GM21825 (cell line): ENCODE data around the gene SEMA4G.

Experiments used
- ATAC-seq: cut with Tn5 transposase; IDR thresholded peaks from one replicate; pipeline ENCODE4 v1.9.1; 2021; ENCODE audit warnings: mild to moderate bottlenecking, moderate library complexity; ENCODE audit not compliant: unreplicated experiment

Gene SEMA4G, protein sequence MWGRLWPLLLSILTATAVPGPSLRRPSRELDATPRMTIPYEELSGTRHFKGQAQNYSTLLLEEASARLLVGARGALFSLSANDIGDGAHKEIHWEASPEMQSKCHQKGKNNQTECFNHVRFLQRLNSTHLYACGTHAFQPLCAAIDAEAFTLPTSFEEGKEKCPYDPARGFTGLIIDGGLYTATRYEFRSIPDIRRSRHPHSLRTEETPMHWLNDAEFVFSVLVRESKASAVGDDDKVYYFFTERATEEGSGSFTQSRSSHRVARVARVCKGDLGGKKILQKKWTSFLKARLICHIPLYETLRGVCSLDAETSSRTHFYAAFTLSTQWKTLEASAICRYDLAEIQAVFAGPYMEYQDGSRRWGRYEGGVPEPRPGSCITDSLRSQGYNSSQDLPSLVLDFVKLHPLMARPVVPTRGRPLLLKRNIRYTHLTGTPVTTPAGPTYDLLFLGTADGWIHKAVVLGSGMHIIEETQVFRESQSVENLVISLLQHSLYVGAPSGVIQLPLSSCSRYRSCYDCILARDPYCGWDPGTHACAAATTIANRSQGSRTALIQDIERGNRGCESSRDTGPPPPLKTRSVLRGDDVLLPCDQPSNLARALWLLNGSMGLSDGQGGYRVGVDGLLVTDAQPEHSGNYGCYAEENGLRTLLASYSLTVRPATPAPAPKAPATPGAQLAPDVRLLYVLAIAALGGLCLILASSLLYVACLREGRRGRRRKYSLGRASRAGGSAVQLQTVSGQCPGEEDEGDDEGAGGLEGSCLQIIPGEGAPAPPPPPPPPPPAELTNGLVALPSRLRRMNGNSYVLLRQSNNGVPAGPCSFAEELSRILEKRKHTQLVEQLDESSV

DNA sequence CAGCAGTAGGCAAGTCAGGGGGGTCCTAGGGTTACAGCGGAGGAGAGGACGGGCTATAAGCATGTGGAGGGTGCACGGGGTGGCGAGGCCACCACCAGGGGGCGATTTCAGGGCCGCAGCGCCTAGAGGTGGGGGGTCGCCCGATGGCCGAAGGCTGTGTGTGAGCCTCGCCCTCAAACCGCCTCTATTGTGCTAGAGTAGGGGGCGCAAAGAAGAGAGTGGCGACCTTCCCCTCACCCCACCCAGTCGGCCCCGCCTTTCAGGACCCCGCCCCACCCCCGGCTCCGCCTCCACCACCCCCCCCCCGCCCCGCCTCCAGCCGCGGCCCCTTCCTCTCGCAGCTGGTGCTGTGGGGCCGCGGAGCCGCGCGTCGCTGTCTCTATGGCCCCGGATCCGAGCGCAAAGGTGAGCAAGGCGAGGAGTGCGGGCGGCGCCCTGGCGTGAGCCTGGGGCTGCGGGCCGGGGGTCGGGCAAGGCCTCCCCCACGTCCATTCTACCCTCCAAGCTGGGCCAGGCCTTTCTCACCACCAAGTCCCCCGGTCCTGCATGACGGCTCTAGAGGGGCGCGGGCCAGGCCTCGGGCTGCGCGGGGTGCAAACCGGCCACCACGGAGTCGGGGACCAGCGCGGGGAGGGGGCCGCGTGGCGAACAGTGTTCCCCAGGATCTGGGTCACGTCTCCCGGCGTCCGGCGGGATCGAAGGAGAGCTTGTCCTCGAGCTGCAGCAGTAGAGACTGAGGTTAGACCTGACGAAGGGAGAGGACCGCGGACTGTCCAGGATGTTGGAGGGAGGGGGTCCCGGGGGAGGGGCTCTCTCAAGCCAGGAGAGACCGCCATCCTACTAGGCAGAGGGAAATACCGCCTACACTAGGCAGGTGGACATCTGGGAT lies at the start of gene SEMA4G:
TSS of gene SEMA4G (plus strand) at position 318 of the 889 bp plus-strand sequence. CDS start 3,409 bp downstream, outside the sequence.
- peak; percentile 50 for ATAC-seq

DNA sequence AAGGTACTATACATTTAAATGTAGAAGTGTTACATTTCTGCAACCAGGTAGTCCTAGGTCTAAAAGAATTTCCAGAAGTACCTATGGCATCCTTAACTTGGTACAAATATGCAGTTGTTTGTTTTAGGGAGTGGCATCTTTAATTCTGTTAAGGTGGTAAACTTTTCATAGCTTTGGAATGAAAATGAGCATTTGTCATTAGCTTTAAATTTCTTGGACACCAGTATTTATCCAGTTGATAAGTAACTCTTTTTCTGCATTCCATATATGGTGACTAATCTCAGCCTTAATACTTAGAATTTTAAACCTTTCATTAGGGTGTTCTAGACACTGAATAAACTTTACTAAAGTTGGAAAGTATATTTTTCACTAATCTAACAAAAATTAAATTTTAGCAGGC lies 45.7 kb upstream of the SEMA4G start:
- no peak for ATAC-seq

DNA sequence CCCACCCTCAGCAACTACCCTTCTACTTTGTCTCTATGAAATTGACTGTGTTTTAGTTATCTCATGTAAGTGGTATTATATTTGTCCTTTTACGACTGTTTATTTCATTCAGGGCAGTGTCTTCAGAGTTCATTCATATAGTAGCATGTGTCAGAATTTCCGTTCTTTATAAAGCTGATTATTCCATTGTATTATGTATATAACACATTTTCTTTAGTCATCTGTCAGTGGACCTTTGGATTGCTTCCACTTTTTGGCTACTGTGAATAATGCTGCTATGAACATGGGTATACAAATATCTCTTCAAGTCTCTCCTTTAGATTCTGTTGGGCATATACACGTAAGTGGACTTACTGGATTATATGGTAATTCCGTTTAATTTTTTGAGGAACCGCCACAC lies 42.0 kb upstream of the SEMA4G start:
- no peak for ATAC-seq

DNA sequence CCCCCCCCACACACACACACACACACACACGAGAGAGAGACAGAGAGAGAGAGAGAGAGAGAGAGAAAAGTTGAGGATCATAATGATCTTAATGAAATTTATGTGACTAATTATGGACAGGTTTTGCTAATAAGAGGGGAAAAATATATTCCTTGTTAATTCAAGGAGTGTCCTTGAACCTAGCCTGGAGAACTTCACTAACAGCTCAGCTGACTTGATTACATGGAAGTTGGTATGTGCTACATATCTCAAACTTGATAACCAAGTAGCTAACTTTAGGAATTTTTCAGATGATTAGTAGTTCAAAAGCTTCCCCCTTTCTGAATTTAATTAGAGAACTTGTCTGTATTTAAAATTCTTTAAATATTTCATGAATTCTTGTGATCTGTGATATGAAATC lies 41.3 kb upstream of the SEMA4G start:
- ATAC-seq = no peak

DNA sequence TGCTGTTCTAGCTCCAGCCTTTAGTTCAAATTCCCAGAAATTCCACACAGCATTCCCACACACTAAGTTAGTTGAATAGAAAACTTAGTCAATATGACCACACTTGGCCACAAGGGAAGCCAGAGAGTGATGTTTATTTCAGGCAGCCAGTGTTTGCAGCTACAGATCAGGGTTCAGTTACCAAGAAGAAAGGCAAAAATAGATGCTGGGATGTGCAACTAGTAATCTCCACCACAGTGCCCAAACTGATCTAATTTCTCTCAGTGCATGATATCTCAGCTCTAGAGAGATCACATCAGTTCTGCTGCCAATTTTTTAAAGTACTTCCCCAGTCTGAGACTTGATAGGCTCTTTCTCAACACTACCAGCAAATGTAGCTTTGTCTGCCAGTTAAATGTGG lies 38.9 kb upstream of the SEMA4G start:
- no peak for ATAC-seq

DNA sequence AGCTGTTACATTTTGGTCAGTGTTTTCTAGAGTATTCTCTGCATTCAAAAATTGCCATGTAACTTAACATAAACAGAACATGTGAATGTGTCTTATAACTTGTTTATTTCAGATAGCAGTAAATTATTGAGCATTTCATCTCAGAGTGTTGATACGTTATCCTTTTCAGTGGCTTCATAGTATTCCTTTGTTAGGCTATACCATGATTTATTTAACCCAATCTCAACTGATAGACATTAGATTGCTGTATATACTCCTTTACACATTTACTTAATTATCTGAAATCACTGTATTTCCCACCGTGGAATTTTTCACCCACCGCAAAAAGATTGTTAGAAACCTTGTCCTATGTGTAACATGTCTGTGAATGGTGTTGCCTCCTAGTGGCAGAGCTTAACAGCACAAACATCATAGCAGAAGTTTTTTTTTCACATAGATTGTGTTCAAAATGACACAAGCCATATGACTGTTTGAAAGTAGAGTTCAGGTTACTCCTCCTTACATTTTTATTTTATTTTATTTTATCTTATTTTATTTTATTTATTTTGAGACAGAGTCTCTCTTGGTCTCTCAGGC lies 35.1 kb upstream of the SEMA4G start:
- ATAC-seq = no peak

DNA sequence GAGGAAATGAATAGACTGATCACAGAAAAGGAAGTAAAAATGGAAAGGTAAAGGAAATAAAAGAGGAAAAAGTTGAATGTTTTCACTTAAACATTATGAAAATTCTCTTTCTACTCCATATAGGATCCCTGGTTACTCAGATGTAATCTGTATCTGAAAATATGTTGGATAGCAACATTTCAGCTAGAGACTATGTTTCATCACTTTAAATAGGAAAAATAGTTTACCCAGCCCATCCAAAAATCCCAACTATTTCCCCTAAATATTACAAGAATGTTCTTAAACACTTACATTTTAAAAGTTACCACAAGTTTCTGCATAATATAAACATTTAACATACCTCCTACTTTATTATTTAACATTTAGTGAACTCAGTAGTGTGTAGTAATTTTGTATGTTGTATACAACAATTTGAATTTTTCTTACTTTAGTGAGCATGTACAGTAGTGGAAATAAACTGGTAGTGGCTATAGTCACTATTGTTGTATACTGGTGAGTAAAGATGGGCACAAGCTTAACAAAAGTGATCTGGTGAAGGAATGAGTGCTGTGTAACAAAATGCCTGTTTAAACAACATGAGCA lies 29.4 kb upstream of the SEMA4G start:
- ATAC-seq = no peak

DNA sequence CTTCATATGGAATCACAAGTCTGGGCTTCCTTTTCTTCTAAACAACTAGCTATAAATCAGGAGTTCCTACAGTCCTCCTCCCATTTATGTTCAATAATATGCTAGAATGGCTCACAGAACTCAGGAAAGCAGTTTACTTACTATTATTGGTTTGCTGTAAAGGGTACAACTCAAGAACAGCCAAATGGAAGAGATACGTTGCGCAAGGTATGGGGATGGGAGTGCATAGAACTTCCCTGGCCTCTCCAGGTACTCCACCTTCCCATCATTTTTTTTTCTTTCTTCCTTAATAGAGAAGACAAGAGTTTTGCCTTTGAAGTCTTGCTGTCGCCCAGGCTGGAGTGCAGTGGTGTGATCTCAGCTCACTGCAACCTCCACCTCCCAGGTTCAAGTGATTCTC lies 27.1 kb upstream of the SEMA4G start:
- no peak for ATAC-seq

DNA sequence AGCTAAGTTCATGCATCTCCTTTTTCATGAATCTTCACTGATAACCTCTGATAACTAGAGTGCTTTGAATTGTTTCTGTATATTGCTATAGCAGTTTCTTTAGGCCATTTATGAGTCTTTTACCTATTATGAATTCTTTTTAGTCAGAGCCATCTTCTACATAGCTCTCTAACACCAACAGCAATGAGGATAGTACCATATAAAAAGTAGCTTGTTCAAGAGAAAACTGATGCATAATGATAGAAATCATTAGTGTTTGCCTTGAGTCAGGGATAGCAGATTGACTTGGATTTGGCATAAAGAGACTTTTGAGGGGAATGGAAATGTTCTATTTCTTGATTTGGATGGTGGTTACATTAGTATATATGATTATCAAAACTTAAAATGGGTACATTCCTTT lies 25.8 kb upstream of the SEMA4G start:
- no peak for ATAC-seq

DNA sequence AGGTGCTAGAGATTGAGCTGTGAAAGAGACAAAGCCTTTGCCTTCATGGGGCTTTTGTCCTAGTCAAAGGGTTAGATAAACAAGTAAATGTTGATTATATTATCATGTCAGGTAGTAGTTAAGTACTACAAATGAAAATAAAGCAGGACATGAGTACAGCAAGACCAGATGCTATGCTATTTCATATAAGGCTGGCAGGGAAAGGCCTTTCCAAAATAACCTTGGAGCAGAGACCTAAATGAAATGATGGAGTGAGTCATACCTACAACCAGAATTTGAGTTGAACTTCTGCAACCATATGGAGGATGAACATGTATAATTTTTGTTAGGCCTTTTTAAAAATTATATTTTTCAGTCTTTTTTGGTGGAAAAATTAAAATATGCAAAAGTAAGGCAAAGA lies 23.6 kb upstream of the SEMA4G start:
- ATAC-seq = no peak

DNA sequence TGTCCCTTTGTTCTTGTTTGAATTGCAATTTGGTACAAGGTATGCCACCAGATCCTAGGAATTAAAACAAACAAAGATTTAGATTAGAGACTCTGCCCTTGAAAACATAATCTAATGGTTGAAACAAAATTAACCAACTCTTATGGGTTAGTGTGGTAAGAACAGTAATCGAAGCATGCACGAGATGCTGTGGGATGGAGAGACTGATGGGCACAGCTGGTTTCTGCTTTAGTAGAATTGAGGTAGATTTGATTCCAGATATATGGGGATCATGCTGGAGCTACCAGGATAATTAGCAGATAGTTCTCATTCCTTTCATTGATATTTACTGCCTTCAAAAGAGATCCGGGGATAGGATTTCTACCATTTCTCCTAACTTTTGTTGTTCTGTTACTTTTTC lies 20.4 kb upstream of the SEMA4G start:
- ATAC-seq = no peak

DNA sequence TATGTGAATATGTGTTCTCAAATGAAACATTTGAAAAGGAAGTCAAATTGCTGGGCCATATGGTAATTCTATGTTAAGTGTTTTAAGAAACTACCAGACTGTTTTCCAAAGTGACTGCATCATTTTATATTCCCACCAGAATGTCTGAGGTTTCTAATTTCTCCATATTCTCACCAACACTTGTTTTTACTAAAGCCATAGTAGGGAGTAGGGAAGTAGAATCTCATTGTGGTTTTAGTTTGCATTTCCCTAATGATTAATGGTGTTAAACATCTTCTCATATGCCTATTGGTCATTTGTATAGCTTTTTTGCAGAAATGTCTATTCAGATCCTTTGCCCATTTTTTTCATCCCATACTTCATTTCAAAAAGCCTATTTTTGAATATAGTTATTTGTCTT lies 9.1 kb upstream of the SEMA4G start:
- no peak for ATAC-seq

DNA sequence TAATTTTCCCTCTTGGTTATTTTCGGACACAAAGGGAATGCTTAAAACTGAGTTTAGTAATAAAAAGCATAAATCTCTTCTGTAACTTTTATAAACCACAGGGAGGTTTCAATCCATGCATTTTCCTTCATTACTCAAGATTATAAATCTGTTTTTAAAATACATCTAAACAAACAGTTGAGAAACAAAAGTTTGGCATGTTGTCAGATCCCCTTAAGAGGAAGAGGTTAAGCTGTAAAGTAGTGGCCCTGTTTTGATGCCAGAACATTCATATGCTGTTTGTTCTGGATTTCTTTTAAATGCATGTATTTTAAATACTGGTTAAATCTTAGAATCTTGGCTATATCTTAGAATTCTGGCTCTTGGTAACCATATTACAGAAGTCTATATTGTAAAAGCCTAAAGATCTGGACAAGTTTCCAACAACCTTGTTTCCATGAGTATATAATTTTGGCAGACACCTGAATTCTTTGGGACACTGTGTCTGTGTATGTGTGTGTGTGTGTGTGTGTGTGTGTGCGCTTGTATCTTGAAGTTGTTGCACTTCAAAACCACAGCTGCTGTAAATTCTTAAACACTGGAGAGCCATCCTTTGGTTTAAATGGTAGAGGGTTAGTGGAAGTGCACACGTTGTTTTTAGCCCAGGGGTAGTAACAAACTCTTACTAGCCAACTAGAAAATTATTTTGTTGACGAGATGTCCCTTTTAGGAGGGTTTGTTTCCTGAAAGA lies 6.8 kb upstream of the SEMA4G start:
- ATAC-seq = no peak

DNA sequence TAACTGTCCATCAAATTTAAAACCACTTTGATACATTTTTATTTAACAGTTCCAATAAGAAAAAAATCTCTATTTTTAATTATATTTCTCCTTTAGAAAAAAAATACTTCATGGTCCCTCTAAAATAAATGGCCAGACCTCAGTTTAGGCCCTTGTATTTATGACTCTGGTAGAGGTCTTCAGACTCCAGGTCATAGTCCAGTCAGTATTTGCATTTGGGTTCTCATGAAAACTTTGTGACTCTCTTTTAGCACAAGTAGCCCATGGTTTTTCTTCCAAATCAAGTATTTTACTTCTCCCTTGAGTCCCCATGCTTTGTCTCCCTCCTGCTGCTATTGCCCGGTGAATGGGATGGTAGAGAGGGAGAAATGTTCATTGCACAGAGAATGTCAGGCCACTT lies 5.5 kb upstream of the SEMA4G start:
- ATAC-seq = no peak

DNA sequence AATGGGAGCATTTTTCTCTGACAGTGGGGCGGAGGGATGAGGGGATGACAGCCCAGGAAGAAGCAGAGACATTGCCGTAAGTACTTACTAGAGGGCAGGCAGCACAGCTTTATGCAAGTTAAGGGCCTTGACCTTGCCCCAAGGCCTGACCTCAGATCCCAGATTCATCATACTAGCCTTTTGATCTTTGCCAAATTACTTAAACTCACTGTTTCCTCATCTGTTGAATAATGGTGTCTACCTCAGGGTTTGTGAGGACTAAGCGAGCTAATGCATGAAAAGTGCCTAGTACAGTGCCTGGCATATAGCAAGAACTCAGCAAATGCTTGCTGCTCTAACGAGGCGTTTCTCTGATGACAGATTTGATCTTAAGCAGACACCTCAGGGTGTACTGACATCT lies 3.5 kb upstream of the SEMA4G start:
- no peak for ATAC-seq

DNA sequence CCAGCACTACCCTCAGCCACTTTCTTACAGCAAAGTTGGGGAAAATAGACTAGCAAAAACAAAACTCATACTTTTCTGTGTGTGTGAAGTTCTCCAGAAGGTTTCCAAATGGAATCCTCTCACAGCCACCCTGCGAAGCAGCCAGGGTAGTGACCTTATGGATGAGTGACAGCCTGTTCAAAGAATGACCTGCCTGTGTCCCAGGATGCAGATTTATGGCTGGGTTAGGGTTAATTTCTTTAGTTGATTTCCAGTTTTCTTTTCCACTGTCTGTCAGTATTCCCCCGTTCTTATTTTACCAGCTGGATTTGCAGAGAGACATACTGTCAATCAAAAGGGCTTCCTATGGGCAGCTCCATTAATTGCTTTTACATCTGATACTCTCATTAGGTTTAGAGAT lies 2.4 kb upstream of the SEMA4G start:
- ATAC-seq = no peak

DNA sequence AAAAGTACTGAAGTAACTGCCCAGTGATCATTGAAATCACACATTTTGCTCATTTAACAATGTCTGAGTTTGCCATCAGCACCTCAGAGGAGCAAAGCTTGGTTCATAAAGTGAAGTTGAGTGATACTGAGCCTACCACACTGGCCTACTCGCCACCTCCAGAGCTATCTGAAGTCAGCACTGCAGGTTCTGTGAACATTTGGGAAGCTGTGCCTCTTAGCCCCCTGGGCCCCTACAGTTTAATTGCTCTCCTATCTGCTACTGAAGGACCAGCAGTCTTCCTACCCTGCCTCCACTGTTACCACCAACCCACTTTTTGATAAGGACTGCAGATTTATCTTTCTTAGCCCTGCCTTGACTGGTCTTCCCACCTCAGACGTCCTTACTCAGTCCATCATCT lies 2.0 kb upstream of the SEMA4G start:
- ATAC-seq = no peak

DNA sequence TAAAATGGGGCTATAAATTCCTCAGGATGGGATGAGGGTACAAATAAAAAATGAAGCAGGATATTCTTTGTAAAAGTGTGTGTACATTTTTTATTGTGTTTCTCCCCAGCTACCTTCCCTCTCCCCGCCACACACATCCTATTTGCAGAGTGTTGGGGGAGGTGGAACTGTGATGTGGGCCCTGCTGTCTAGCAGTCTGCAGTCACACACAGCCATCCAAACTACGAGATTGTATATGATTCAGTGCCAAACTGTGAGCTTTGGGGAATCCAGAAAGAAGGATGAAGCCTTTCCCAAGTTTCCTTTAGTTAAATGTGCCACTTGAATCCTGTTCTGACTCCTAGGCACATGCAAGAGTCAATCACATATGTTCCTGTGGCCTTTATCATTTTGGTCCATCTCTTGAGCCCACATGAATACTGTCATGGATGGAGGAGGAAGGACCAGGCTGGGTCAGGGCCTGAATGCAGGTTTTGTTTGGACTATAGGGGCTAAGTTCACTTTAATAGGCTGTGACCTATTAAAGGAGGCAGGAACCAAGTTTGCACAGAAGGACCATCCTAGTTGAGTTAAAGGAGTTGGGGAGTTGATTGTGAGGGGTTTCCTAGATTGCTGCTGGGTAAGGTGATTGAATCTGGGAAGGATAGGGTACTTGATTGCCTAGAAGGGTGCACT lies 1.1 kb upstream of the SEMA4G start:
- no peak for ATAC-seq

DNA sequence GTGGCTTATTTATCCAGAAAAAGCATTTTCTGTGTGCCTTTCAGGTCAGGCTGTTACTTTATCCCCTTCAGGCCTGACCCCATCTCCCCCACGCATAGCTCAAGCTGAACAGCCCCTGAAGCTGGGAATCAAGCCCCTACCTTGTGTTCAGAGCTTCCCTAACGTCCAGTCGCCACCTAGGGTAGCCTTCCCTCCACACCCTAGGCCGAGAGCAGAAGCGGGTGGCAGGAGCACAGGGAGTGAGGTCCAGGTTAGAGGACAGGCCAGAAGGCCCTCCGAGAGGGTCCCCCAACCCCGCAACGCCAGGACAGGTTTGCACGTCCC lies 479 bp upstream of the SEMA4G start:
- ATAC-seq = no peak
